Liver (tissue), 9 donors: ENCODE results near the gene AKR1C1. TPM values are rescaled to one million over a fixed set of nuclear protein-coding genes. Genes with fewer than 3 reads are reported as not detected.
"Not testable (repeated sequence)": the region's sequence is repeated elsewhere in the genome, so short reads cannot be mapped to it uniquely, and the experiment has no call there.

Source experiments
- DNase-seq: peaks from one replicate; pipeline ENCODE4 v3.0.0-alpha.2; 2017; ENCODE audit warnings: low spot score
- H3K27ac ChIP-seq, 2 donors: one replicate each; pipeline ENCODE4 v1.7.0; 2013; ENCODE audit warnings: inconsistent platforms in 2 of 2, low read length in 2 of 2, control low read depth in 1 of 2, low read depth in 1 of 2, mild to moderate bottlenecking in 1 of 2
- H3K27me3 ChIP-seq, 4 donors: one replicate each; pipeline versions ENCODE4 v1.6.1 to v1.7.0; 2013; ENCODE audit warnings: low read length in 3 of 4, inconsistent platforms in 1 of 4, mild to moderate bottlenecking in 1 of 4, moderate library complexity in 1 of 4; ENCODE audit not compliant: control insufficient read depth in 4 of 4, insufficient read depth in 4 of 4
- H3K36me3 ChIP-seq, 4 donors: one replicate each; pipeline versions ENCODE4 v1.6.1 to v1.7.0; 2013; ENCODE audit warnings: low read length in 3 of 4, mild to moderate bottlenecking in 3 of 4, low read depth in 1 of 4, moderate library complexity in 1 of 4; ENCODE audit not compliant: control insufficient read depth in 4 of 4, insufficient read depth in 3 of 4
- H3K4me1 ChIP-seq, 4 donors: one replicate each; pipeline versions ENCODE4 v1.6.1 to v1.7.0; 2013; ENCODE audit warnings: low read length in 3 of 4, mild to moderate bottlenecking in 3 of 4, moderate library complexity in 1 of 4; ENCODE audit not compliant: control insufficient read depth in 4 of 4, insufficient read depth in 4 of 4
- H3K4me3 ChIP-seq, 3 donors: one replicate each; pipeline versions ENCODE4 v1.6.1 to v1.7.0; 2013; ENCODE audit warnings: low read length in 3 of 3, control low read depth in 1 of 3, low read depth in 1 of 3, mild to moderate bottlenecking in 1 of 3
- H3K9ac ChIP-seq, 2 donors: one replicate each; pipeline ENCODE4 v1.7.0; 2013; ENCODE audit warnings: low read length in 2 of 2, mild to moderate bottlenecking in 2 of 2, moderate library complexity in 2 of 2, control low read depth in 1 of 2, low read depth in 1 of 2
- H3K9me3 ChIP-seq, 4 donors: one replicate each; pipeline versions ENCODE4 v1.6.1 to v1.7.0; 2013; ENCODE audit warnings: low read length in 3 of 4; ENCODE audit not compliant: control insufficient read depth in 4 of 4
- ATF3 ChIP-seq: IDR thresholded peaks from 2 replicates; pipeline ENCODE4 v1.6.1; 2016; ENCODE audit warnings: antibody characterized with exemption
- CTCF ChIP-seq: fragments of 150-350 bp; IDR thresholded peaks from 2 replicates; pipeline ENCODE4 v1.5.1; 2017; ENCODE audit warnings: improper control_type of control experiment, low read depth, low read length; ENCODE audit not compliant: missing input control
- EGR1 ChIP-seq, 2 donors: IDR thresholded peaks; 2 replicates each; pipeline ENCODE4 v1.6.1; 2016 to 2018; ENCODE audit warnings: antibody characterized with exemption in 2 of 2, low read depth in 2 of 2
- FOXA1 ChIP-seq: IDR thresholded peaks from 2 replicates; pipeline ENCODE4 v1.6.1; 2016; ENCODE audit warnings: antibody characterized with exemption
- GABPA ChIP-seq, 2 donors: IDR thresholded peaks in 1 of 2; conservative IDR thresholded peaks in 1 of 2; 2 replicates each; pipeline ENCODE4 v1.6.1; 2016; ENCODE audit warnings: antibody characterized with exemption in 2 of 2, mild to moderate bottlenecking in 1 of 2, moderate library complexity in 1 of 2
- HNF4A ChIP-seq, 2 donors: conservative IDR thresholded peaks; 2 replicates each; pipeline ENCODE4 v1.6.1; 2016; ENCODE audit warnings: antibody characterized with exemption in 2 of 2, mild to moderate bottlenecking in 2 of 2
- HNF4G ChIP-seq: IDR thresholded peaks from 2 replicates; pipeline ENCODE4 v1.6.1; 2016; ENCODE audit warnings: antibody characterized with exemption
- NR2F2 ChIP-seq: IDR thresholded peaks from 2 replicates; pipeline ENCODE4 v1.6.1; 2016; ENCODE audit warnings: antibody characterized with exemption
- RAD21 ChIP-seq, 2 donors: IDR thresholded peaks; 2 replicates each; pipeline ENCODE4 v1.6.1; 2016; ENCODE audit warnings: antibody characterized with exemption in 2 of 2, mild to moderate bottlenecking in 2 of 2
- RXRA ChIP-seq, 2 donors: IDR thresholded peaks; 2 replicates each; pipeline ENCODE4 v1.6.1; 2017 to 2018; ENCODE audit warnings: antibody characterized with exemption in 2 of 2, mild to moderate bottlenecking in 1 of 2
- SP1 ChIP-seq: IDR thresholded peaks from 2 replicates; pipeline ENCODE4 v1.6.1; 2018; ENCODE audit warnings: antibody characterized with exemption, mild to moderate bottlenecking
- TAF1 ChIP-seq: conservative IDR thresholded peaks from 2 replicates; pipeline ENCODE4 v1.6.1; 2016; ENCODE audit warnings: antibody characterized with exemption, mild to moderate bottlenecking
- YY1 ChIP-seq: IDR thresholded peaks from 2 replicates; pipeline ENCODE4 v1.6.1; 2016; ENCODE audit warnings: antibody characterized with exemption, mild to moderate bottlenecking
- WGBS: extraction: QIAGEN DNeasy Blood & Tissue Kit; methylation state at CpG from one replicate; pipeline ENCODE4 v1.1.7; 2013; 5-methylcytosine and 5-hydroxymethylcytosine counted together
- polyA plus RNA-seq, 2 donors: library from polyadenylated mRNA; stranded (reverse) in 1 of 2; unstranded in 1 of 2; fragments of 200-250 nt in 1 of 2; fragments of >200 nt in 1 of 2; fragmentation: Nextera tagmentation in 1 of 2; extraction: Ambion mirVana in 1 of 2; gene quantifications; one replicate each; pipeline versions ENCODE4 v1.2.1 to v1.2.3, GENCODE V29; 2013 to 2015
- total RNA-seq, 2 donors: library from RNA; depleted of rRNA; stranded (reverse); fragments of >200 nt; gene quantifications; one replicate each; pipeline ENCODE4 v1.2.3, GENCODE V29; 2014
- TF ChIP-seq, protein P1 (sequence below): IDR thresholded peaks from 2 replicates; pipeline ENCODE4 v1.6.1; 2016; ENCODE audit warnings: antibody characterized with exemption
- TF ChIP-seq, protein P2 (sequence below): IDR thresholded peaks from 2 replicates; pipeline ENCODE4 v1.6.1; 2016; ENCODE audit warnings: antibody characterized with exemption
- TF ChIP-seq, protein P3 (sequence below): IDR thresholded peaks from 2 replicates; pipeline ENCODE4 v1.6.1; 2016; ENCODE audit warnings: antibody characterized with exemption, mild to moderate bottlenecking
- donor health status: healthy.
- donor health status: healthy.
- donor health status: healthy.
- donor health status: healthy.
- donor health status: healthy.

The AKR1C1 gene
- total and polyA plus RNA-seq, 4 donors: 128 to 540 (median 145) TPM

DNA sequence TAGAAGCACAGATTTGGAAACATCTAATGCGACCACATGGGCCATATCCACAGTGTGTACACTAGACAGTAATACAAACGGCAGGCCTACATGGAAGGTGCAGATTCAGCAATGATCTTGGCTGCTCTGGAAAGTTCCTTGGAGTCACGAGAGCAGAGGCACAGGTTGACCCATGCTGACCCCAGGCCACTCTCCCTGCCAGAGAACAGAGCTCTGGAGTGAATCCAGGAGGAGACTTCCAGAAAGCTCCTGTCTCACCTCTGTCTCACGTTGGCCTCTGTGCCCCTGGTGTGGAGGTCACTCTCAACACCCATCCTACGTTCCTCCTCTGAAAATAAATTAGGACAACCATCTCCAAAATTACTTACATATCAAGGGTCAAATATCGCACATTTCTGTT, 28.2 kb downstream of the AKR1C1 start:
- not testable (repeated sequence) for H3K4me1 ChIP-seq, H3K9me3 ChIP-seq, DNase-seq, H3K9ac ChIP-seq, H3K4me3 ChIP-seq, H3K27ac ChIP-seq, H3K27me3 ChIP-seq
- 80% methylated on average over 3 of the region's 6 CpGs for WGBS
- H3K36me3 ChIP-seq: peaks cover 0 to 15% (median 5%) of the 10 kb centered on the region in 4 donors

DNA sequence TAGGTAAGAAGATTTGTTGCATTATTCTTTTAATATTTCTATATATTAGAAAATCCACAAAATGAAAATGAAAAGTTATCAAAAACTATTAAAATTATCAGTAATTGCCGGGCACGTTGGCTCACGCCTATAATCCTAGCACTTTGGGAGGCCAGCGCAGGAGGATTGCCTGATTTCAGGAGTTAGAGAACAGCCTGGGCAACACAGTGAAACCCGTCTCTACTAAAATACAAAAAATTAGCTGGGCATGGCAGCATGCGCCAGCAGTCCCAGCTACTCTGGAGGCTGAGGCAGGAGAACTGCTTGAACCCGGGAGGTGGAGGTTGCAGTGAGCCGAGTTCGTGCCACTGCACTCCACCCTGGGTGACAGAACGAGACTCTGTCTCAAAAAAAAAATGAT, 29.3 kb downstream of the AKR1C1 start:
- not testable (repeated sequence) for H3K4me1 ChIP-seq, H3K9me3 ChIP-seq, DNase-seq, H3K27ac ChIP-seq, H3K27me3 ChIP-seq, H3K9ac ChIP-seq, H3K4me3 ChIP-seq
- 87% methylated on average over 10 of the region's 10 CpGs for WGBS
- peaks cover 0 to 16% (median 5%) of the 10 kb centered on the region in 4 donors for H3K36me3 ChIP-seq

GRCh38 chr10:4994260-4994659, 31.0 kb downstream of the AKR1C1 start:
- H3K9me3 ChIP-seq, H3K27ac ChIP-seq, DNase-seq, H3K4me3 ChIP-seq, H3K27me3 ChIP-seq, H3K4me1 ChIP-seq, H3K9ac ChIP-seq: not testable (repeated sequence)
- H3K36me3 ChIP-seq: peaks cover 3 to 16% (median 5%) of the 10 kb centered on the region in 4 donors

DNA sequence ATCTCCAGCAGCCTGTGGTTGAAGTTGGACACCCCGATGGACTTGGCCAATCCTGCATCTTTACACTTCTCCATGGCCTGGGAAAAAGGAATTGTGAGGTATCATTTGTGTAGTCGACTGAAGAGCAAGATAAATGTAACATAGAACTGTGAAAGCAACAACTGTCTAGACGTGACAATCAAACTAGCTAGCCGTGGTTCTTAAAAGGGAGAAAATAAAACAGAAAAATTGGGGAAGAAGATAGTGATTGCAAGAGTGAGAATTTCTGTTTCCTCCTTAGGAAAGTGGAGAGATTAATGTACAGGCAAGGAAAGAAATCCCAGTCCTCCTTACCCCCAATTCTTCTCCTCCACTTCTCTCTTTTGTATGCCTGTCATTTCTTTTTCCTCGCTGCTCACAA, 35.5 kb downstream of the AKR1C1 start:
- Histone ChIP-seq H3K9me3 (no peaks in the 10 kb centered on the region), H3K36me3 (peaks cover 0 to 4% (median 3%) of the 10 kb centered on the region in 4 donors), H3K27me3 (no peaks in the 10 kb centered on the region), H3K4me3 (no peak overlapping the region), H3K4me1 (peaks cover 0 to 19% (median 8%) of the 10 kb centered on the region in 4 donors), H3K27ac (no peak overlapping the region), H3K9ac (no peak overlapping the region)
- 93% methylated on average over 5 of the region's 5 CpGs for WGBS
- no peak for TF ChIP-seq ATF3
- TF ChIP-seq CTCF: no peak
- TF ChIP-seq, protein P1, sequence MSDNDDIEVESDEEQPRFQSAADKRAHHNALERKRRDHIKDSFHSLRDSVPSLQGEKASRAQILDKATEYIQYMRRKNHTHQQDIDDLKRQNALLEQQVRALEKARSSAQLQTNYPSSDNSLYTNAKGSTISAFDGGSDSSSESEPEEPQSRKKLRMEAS: no peak
- no peak for TF ChIP-seq FOXA1
- TF ChIP-seq, protein P2, sequence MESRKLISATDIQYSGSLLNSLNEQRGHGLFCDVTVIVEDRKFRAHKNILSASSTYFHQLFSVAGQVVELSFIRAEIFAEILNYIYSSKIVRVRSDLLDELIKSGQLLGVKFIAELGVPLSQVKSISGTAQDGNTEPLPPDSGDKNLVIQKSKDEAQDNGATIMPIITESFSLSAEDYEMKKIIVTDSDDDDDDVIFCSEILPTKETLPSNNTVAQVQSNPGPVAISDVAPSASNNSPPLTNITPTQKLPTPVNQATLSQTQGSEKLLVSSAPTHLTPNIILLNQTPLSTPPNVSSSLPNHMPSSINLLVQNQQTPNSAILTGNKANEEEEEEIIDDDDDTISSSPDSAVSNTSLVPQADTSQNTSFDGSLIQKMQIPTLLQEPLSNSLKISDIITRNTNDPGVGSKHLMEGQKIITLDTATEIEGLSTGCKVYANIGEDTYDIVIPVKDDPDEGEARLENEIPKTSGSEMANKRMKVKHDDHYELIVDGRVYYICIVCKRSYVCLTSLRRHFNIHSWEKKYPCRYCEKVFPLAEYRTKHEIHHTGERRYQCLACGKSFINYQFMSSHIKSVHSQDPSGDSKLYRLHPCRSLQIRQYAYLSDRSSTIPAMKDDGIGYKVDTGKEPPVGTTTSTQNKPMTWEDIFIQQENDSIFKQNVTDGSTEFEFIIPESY: no peak
- no peak for TF ChIP-seq TAF1
- no peak for TF ChIP-seq HNF4G
- no peak for TF ChIP-seq YY1
- TF ChIP-seq NR2F2: no peak
- TF ChIP-seq, protein P3, sequence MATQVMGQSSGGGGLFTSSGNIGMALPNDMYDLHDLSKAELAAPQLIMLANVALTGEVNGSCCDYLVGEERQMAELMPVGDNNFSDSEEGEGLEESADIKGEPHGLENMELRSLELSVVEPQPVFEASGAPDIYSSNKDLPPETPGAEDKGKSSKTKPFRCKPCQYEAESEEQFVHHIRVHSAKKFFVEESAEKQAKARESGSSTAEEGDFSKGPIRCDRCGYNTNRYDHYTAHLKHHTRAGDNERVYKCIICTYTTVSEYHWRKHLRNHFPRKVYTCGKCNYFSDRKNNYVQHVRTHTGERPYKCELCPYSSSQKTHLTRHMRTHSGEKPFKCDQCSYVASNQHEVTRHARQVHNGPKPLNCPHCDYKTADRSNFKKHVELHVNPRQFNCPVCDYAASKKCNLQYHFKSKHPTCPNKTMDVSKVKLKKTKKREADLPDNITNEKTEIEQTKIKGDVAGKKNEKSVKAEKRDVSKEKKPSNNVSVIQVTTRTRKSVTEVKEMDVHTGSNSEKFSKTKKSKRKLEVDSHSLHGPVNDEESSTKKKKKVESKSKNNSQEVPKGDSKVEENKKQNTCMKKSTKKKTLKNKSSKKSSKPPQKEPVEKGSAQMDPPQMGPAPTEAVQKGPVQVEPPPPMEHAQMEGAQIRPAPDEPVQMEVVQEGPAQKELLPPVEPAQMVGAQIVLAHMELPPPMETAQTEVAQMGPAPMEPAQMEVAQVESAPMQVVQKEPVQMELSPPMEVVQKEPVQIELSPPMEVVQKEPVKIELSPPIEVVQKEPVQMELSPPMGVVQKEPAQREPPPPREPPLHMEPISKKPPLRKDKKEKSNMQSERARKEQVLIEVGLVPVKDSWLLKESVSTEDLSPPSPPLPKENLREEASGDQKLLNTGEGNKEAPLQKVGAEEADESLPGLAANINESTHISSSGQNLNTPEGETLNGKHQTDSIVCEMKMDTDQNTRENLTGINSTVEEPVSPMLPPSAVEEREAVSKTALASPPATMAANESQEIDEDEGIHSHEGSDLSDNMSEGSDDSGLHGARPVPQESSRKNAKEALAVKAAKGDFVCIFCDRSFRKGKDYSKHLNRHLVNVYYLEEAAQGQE: no peak
- no peak for TF ChIP-seq SP1
- TF ChIP-seq GABPA (IDR thresholded peaks at IDR 0.05 in 1 of 2, conservative IDR thresholded peaks at IDR 0.05 in 1 of 2): no peak
- no peak for TF ChIP-seq HNF4A (conservative IDR thresholded peaks at IDR 0.05)
- TF ChIP-seq RXRA (IDR thresholded peaks at IDR 0.05): no peak
- TF ChIP-seq EGR1 (IDR thresholded peaks at IDR 0.05; ENCODE audit: low read depth in 2 of 2): no peak
- no peak for TF ChIP-seq RAD21 (IDR thresholded peaks at IDR 0.05)
- no peak for DNase-seq
